Astrocyte of the cerebellum (primary cell): Measurements from ENCODE around the gene C18orf32.
"Not testable (repeated sequence)": the region's sequence is repeated elsewhere in the genome, so short reads cannot be mapped to it uniquely, and the experiment has no call there.

Source experiments
- DNase-seq: peaks from one replicate; pipeline ENCODE4 v3.0.0-alpha.2; 2011; ENCODE audit warnings: low read depth
- H3K4me3 ChIP-seq: 2 replicates; pipeline ENCODE4 v1.5.1; 2011; ENCODE audit warnings: mild to moderate bottlenecking, low read depth, low read length, moderate library complexity
- in situ Hi-C: cut with HindIII; loops from 2 replicates; pipeline ENCODE4 v1.10.0; 2017; ENCODE audit warnings: low sequenced_read_pairs
- TF ChIP-seq, protein P1 (sequence below): IDR thresholded peaks from 2 replicates; pipeline ENCODE4 v1.5.1; 2012; ENCODE audit warnings: low read length, low read depth, moderate library complexity, mild to moderate bottlenecking; ENCODE audit errors: missing control alignments

The C18orf32 gene

DNA sequence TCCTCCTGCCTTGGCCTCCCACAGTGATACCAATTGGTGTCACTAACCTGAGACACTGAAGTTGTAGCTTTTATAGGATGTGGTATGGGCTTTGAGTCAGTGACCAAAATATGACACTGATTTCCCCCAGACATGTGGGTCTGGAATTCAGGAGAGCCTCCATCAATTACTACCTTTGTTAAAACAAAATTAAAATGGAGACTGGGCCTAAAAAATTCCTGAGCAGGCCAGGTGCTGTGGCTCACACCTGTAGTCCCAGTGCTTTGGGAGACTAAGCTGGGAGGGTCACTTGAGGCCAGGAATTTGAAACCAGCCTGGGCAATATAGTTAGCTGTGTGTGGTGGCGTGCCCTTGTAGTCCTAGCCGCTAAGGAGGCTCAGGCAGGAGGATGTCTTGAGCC lies 37.9 kb upstream of the C18orf32 start:
- TF ChIP-seq, protein P1, sequence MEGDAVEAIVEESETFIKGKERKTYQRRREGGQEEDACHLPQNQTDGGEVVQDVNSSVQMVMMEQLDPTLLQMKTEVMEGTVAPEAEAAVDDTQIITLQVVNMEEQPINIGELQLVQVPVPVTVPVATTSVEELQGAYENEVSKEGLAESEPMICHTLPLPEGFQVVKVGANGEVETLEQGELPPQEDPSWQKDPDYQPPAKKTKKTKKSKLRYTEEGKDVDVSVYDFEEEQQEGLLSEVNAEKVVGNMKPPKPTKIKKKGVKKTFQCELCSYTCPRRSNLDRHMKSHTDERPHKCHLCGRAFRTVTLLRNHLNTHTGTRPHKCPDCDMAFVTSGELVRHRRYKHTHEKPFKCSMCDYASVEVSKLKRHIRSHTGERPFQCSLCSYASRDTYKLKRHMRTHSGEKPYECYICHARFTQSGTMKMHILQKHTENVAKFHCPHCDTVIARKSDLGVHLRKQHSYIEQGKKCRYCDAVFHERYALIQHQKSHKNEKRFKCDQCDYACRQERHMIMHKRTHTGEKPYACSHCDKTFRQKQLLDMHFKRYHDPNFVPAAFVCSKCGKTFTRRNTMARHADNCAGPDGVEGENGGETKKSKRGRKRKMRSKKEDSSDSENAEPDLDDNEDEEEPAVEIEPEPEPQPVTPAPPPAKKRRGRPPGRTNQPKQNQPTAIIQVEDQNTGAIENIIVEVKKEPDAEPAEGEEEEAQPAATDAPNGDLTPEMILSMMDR = no peak
- H3K4me3 ChIP-seq = no peak overlapping the region
- no peak for DNase-seq
- in situ Hi-C loops = no loop called here

DNA sequence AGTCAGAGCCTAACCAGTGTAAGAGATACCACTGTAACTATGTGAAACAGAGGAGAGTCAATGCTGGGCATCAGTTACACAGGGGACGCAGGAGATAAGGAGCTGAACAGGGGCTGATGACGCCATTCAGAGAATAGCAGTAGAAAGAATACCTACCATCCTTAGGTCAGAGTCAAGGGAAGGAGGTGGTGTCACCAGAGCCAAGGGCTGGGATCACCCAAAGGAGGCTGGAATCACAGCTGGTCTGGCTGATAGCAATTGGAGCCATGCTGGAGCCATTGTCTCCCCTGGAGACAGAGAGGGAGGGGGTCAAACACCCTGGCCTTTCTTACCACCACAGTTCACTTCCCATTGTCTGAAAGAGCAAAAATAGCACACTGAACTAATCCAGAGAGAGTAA lies 37.3 kb upstream of the C18orf32 start:
- no peak overlapping the region for H3K4me3 ChIP-seq
- no peak for DNase-seq
- in situ Hi-C loops = no loop called here
- TF ChIP-seq, protein P1 = no peak

DNA sequence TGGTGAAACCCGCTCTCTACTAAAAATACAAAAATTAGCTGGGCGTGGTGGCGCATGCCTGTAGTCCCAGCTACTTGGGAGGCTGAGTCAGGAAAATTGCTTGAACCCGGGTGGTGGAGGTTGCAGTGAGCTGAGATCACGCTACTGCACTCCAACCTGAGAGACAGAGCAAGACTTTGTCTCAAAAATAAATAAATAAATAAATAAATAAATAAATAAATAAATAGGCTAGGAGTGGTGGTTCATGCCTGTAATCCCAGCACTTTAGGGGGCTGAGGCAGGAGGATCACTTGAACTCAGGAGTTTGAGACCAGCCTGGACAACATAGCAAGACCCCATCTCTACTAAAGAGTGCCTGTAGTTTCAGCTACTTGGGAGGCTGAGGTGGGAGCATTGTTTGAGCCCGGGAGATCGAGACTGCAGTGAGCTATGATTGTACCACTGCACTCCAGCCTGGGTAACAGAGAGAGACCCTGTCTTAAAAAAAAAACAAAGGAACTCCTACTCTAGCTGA lies 36.6 kb upstream of the C18orf32 start:
- H3K4me3 ChIP-seq, in situ Hi-C loops, DNase-seq: not testable (repeated sequence)

DNA sequence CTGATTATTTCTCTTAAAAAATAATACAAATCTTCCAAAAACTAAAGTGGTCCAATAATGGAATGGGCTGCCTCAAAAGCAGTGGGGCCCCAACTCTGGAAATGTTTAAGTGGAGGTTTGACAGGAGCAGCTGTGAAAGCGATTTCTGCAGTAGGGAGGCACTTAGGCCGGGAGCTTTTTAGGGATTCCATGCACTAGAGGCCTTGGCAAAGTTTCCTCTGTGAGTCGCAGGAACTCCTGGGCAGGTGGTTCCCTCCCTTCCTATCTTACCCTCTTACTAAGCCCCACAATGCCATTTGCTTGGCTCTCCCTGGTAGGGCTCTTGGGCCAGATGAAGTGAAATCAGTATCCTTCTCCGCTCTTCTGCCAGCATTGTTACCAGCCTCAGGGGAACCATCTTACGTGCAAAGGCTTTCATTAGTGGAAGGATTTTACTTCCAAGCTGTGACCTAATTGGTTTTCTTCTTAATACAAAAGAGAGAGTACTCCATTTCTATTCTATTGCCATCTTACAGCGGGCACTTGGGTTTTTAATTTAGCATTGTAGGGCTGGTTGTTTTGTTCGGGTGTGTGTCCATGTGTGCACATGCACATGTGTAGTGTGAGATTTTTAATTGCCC lies 34.3 kb upstream of the C18orf32 start:
- TF ChIP-seq, protein P1 = no peak
- in situ Hi-C loops = no loop called here
- H3K4me3 ChIP-seq = no peak overlapping the region
- DNase-seq = no peak

DNA sequence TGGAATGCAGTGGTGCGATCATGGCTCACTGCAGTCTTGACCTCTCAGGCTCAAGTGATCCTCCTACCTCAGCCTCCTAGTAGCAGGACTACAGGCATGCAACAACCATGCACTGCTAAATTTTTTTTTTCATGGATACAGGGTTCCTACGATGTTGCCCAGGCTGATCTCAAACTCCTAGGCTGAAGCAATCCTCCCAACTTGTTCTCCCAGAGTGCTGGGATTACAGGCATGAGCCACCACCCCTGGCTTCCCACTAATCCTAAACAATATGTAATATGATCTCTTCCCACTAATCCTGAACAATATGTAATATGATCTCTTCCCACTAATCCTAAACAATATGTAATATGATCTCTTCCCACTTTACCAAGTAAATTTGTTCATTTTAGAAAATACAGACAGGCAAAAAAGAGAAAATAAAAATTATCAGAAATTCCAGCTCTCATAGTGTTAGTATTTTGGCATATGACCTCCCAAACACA lies 33.7 kb upstream of the C18orf32 start:
- in situ Hi-C loops = no loop called here
- H3K4me3 ChIP-seq = no peak overlapping the region
- no peak for DNase-seq
- TF ChIP-seq, protein P1 = no peak

DNA sequence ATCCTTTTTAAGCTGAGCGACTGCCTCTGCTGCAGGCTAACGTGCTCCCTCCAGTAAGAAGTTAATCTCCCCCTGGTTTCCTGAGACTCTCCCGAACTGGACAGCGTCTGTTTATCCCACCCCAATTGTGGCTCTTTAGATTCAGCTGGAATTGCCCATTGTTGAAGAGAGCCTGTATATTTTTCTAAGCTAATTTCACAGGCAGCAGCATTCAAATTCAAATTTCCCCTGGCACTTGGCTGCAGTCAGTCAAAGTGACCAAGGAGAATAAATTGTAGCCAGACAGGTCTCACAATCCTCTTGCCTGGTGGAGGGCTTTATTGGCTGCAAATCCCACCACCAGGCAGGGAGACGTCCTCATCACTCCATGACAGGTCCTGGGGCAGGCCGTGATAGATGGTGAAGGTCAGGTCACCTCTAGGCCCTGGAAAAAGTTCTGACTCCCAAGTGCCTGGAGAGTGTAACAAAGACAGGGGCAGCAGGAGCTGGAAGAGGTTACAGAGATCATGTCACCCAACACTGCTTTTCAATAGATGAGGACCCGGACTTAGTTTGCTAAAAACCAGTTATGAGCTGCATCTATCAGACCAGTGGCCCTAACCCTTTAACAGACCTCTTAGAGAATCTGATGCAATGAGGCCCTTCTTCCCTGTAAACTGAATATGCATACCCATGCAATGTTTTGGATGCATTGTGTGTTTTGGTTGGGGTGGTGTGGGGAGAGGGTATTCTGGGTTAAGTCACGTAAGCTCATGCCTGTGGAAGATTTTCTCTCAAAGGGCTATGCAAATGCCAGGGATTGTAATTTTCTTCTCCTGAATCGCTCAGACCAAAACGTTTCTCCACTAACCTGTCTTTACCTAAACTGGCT lies 32.3 kb upstream of the C18orf32 start:
- H3K4me3 ChIP-seq = no peak overlapping the region
- in situ Hi-C loops = no loop called here
- TF ChIP-seq, protein P1 = no peak
- no peak for DNase-seq

DNA sequence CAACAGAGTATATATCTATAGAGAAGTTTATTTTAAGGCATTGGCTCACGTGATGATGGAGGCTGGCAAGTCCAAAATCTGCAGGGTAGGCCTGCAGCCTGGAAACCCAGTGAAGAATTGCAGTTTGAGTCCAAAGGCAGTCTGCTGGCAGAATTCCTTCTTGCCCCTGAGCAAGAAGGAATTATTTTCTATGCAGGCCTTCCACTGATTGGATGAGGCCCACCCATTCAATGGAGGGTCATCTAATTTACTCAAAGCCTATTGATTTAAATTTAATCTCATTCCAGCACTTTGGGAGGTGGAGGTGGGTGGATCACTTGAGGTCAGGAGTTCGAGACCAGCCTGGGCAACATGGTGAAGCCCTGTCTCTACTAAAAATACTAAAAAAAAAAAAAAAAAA lies 30.4 kb upstream of the C18orf32 start:
- no peak overlapping the region for H3K4me3 ChIP-seq
- TF ChIP-seq, protein P1 = no peak
- DNase-seq = no peak
- in situ Hi-C loops = no loop called here
